HL-60 (cell line): Measurements from ENCODE around the gene VCP.

Source experiments
- POLR2AphosphoS5 ChIP-seq: IDR thresholded peaks from 2 replicates; pipeline ENCODE4 v1.6.1; 2012; ENCODE audit warnings: low read depth
- TF ChIP-seq, protein P1 (sequence below): IDR thresholded peaks from one replicate; pipeline ENCODE4 v1.5.1; 2011; ENCODE audit warnings: low read length, control low read depth, inconsistent platforms; ENCODE audit not compliant: insufficient read depth

- TF ChIP-seq, protein P1, sequence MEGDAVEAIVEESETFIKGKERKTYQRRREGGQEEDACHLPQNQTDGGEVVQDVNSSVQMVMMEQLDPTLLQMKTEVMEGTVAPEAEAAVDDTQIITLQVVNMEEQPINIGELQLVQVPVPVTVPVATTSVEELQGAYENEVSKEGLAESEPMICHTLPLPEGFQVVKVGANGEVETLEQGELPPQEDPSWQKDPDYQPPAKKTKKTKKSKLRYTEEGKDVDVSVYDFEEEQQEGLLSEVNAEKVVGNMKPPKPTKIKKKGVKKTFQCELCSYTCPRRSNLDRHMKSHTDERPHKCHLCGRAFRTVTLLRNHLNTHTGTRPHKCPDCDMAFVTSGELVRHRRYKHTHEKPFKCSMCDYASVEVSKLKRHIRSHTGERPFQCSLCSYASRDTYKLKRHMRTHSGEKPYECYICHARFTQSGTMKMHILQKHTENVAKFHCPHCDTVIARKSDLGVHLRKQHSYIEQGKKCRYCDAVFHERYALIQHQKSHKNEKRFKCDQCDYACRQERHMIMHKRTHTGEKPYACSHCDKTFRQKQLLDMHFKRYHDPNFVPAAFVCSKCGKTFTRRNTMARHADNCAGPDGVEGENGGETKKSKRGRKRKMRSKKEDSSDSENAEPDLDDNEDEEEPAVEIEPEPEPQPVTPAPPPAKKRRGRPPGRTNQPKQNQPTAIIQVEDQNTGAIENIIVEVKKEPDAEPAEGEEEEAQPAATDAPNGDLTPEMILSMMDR, result no peak
- no peak for TF ChIP-seq POLR2AphosphoS5
These were observed 11.7 kb downstream of the VCP start for GRCh38 chr9:35060548-35061207.
